GM21529 (cell line): ENCODE results near the gene ATP2B2.

Experiments used
- ATAC-seq: cut with Tn5 transposase; IDR thresholded peaks from one replicate; pipeline ENCODE4 v1.9.1; 2021; ENCODE audit not compliant: unreplicated experiment

ATP2B2 gene

DNA sequence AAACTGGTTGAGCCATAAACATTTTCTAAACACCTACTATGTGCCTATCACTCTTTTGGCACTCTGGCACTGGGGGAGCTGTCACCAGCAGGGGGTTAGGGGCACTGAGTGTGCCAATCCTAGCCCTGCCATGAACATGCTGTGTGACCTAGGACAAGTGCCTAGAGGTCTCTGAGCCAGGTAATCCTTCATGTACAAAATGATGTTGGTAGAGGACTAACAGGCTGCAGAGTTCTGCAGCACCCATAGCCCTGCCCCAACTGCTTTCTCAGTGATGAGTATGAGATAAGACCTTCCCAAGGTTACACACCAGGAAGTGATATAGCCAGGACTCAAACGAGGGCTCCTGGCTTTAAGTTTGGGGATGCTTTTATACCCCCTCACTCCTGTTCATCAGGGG is 99.6 kb downstream of the ATP2B2 start:
- no peak for ATAC-seq

GRCh38 chr3:10404876-10405275 is 100.5 kb downstream of the ATP2B2 start:
- no peak for ATAC-seq

DNA sequence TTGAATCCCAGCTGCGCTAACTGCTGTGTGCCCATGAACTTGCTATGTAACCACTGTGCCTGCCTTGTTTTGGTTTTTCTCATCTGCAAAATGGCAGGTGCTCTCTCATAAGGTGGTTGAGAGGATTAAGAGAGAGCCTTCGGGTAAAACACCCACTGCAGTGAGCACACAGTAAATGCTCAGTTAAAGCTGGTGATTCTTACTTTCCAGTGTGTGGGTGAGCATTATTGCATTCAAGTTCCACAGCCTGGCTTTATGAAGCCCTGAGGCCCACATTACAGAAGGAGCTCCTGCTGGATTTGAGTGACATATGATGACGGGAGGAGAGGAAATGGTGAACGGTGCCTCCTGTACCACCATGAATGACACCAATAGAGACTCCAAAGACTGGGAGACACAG is 101.0 kb downstream of the ATP2B2 start:
- no peak for ATAC-seq

GRCh38 chr3:10401990-10402761 is 103.2 kb downstream of the ATP2B2 start:
- ATAC-seq: no peak

DNA sequence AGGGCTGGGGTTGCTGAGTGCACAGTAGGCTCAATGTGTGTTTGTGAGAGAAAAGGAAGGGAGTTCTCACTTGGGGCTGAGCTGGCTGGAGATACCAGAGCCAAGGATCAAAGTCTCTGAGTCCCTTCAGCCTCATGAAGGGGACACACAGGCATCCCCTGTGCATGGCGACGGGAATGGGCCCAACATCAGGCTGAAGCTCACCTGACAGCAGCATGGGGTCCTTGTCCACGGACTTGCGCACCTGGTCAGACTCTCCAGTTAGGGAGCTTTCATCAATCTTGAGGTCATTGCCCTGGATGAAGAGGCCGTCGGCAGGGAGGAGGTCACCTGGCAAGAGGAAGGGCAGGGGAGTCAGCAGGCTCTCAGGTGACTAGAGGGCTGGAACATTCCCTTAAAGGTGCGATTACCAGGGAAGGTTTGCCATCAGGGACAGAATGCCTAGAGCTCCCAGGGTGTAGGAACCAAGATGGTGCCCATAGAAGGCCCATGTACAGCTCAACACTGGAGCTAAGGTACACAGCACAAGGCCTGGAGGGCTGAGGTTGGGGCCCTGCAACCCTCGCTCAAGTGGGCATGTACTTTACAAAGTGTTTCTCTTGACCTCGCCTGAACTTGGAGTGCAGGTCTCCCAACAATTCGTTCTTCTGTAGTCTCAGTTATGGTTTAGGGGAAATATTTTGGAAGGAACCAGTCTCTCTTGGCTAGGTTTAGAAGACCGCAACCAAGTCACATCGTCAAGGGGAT is 104.5 kb downstream of the ATP2B2 start:
- ATAC-seq: no peak

DNA sequence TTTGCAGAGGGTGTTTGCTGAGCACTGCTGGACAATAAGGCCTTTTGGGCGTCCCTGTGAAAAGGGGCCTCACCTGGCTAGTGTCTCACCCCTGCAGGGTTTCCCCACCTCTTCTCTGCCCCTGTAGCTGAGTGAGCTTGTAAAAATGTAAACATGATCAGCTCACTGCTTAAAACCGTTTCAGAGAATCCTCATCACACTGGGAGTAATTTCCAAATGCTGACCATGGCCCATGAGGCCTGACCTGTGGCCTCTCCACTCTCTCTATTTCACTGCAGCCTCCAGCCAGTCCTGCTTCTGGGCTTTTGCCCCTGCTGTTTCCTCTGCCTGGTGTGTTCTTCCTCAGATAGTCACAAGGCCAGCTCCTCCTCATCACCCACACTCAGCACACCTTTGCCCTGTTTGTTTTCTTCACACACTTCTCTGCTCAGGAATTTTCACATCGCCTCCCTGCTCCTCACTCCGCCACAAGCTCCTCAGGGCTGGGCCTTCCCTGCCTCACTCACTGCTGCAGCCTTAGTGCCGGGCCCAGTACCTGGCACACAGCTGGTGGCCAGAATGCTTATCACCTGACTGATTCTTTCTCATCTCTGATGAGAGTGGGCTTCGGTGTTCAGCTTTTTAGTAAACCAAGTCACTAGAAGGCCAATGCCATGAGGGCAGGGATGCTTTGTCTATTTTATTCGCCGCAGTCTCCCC is 105.2 kb downstream of the ATP2B2 start:
- ATAC-seq: no peak

DNA sequence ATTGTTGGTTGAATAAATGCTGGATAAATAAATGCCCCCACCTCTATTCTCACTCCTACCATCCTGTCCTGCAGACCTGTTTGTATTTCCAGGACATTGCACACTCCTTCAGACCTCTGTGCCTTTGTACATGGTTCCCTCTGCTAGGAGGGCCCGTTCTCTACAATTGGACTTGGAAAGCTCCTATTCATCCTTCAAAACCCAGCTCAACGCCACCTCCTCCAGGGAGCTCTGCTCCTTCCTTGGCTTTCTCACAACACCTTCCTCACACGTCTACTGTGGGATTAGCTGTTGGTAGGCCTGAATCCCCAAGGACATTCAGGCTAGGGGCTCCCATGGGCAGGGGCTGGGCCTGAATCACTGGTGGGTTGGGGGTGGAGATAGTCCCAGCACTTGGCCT is 105.8 kb downstream of the ATP2B2 start:
- ATAC-seq: no peak

DNA sequence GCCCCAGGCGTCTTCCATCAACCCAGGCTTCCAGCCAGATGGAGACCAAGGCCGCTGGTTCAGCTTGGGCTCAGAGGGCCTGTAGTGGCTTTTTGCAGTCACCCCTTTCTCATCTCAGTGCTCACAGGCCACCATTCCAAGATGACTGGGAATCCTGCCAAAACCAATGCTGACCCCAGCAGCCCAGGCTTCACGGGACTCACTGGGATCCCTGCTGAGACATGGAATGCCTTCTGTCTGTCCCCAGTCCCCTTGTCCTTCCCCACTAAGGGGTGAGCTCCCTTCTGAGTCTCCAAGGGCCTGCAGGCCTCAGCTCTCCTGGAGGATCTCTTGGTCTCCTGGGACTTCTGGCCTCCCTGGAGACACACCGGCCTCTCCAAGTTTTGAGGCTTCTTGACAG is 107.0 kb downstream of the ATP2B2 start:
- ATAC-seq: no peak

DNA sequence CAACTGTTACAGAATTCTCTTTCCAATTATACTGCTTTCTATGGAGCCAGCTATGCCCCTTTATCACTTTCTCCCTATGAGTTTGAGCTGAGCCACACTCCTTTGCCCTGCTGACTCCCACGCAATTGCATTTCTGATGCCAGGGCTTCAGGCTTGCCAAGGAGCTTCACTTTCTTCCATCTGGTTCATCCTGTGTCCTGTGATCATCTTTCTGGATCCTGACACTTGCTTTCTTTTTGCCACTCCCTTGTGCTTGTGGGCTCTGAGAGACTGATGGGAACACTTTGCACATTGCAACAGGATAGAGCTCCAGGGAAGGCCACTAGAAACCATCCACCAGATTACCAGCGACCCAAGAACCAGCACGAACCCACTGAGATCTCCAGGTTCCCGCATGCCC is 107.5 kb downstream of the ATP2B2 start:
- no peak for ATAC-seq

DNA sequence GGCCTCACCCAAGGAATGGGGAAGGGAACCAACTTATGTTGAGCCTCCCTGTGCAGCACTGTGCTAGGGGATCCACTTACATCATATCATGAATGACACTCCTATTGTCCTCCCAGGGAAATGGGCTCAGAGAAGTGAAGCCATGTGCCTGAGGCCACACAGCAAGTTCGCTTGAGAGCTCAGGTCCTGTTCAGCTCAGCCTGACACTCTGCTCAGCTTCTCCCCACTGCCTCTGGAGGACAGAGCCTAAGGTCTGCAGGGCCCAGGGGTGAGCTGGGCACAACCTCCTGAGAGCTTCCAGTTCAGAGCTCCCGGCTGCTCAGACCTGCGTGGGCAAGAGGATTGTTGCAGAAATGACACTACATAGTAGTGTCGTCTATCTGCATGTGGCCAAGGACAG is 108.5 kb downstream of the ATP2B2 start:
- no peak for ATAC-seq

- ATAC-seq: no peak
These were observed 109.3 kb downstream of the ATP2B2 start for GRCh38 chr3:10396083-10396482.

GRCh38 chr3:10395671-10396070 is 109.7 kb downstream of the ATP2B2 start:
- no peak for ATAC-seq

DNA sequence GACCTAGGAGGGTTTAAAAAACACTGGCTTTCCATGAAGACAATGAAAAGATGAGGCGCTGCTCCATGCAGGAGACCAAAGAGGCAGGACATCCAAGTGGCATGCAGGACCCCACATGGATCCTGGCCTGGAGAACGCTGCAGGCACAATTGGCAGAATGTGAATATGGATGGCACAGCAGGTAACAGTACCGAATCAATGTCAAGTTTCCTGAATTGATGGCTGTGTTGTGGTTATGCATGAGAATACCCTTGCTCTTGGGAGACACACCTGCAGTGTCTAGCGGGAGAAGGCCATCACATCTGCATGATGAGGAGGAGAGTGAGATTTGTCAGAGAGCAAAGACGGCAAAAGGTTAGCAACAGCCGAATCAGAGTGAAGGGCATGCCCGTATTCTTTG is 110.2 kb downstream of the ATP2B2 start:
- no peak for ATAC-seq

DNA sequence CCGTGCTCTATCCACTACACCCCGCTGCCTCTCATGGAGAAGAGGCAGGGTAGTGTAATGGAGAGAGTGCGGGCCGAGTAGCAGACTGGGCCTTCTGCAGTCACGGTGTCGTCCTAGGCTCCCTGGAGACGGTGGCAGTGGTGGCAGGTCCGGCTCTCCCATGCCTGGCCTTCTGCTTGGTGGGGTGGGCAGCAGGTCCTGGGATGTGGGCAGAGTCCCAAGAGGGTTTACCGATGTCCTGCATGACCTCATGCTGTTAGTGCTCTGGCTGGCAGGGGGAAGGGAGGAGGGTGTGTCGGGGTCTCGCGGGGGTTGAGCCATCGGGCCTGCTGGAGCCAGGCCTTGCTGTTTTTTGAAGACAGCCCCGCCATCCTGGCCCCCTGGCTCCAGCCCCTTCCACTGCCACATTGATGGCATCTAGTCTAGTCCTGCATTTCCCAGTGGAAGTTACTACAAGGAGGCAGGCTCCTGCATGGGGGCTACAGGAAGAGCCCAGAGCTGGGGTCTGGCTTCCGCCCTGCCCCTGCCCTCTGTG is 110.8 kb downstream of the ATP2B2 start:
- no peak for ATAC-seq

GRCh38 chr3:10393514-10393913 is 111.9 kb downstream of the ATP2B2 start:
- ATAC-seq: no peak

- no peak for ATAC-seq
These were observed 112.4 kb downstream of the ATP2B2 start for GRCh38 chr3:10392906-10393461.

- ATAC-seq: no peak
These were observed 113.1 kb downstream of the ATP2B2 start for GRCh38 chr3:10392244-10392643.

DNA sequence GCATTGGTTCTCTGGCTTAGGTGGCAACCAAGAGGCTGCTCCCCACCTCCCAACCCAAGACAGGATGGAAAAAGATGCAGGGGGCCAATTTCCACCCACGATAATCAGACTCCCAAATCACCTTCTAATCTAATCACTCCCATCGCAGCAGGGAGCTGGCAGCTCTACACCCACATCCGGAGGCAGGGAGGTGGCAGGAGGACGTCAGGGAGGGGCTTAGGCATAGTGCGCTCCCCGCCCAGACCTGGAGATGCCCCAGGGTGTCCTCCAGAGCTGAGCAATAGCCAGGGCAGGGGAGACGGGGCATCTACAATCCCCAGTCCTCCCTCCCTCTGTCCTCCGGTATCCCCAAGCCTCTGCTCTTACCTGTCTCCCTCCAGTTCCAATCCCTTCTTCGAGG is 114.0 kb downstream of the ATP2B2 start:
- ATAC-seq: no peak

- no peak for ATAC-seq
These were observed 114.6 kb downstream of the ATP2B2 start for GRCh38 chr3:10390641-10391373.

DNA sequence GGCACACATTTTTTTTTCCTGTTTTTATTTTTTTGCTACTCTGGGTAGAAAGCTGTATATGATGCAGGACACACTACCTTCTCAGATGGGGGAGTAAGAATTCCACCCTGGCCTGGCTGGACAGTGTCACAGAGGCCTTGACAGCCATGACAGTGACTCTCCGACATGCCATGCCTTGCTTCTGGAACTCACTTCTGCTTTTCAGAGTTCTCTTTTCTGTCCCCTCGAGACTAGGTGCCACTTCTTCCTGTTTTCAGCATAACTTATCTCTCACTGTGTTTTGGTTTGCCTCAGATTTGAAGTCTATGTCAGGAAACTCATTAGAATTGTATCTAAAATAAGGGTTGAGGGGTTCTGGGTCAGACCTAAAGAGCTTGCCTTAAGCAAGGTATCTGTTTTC is 115.4 kb downstream of the ATP2B2 start:
- peak; percentile 78 for ATAC-seq

DNA sequence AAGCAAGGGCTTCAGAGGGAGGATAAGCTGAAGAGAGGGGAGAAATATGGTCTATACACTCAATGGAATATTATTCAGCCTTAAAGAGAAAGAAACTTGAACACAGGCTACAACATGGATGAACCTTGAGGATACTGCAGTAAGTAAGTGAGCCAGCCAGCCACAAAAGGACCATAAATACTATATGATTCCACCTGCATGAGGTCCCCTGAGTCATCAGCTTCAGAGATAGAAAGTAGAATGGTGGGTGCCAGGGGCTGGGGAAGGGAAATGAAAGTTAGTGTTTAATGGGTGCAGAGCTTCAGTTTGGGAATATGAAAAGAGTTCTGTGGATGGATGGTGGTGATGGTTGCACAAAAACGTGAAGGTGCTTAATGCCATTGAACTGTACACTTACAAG is 116.0 kb downstream of the ATP2B2 start:
- ATAC-seq: no peak
